Measurements from ENCODE around the gene ABT1.

DNA sequence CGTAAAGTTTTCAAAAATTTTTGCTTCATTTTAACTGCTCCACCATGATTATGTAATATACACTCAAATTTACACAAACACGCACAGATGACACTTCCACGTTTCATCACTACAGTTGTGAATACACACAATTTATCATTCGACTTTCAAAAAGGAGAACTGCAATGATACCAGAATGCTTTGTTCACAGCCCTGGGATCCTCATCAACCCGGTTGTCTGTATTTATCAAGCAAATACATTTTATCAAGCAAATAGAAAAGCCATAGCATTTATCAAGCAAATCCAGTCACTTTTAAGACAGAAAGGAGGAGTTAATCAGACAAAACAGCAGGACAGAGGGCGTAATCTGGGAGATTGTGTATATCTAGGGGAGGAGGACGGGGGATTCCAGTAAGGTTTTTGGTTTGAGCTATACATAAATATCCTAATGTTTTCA is 20.3 kb upstream of the ABT1 start:
- TF ChIP-seq POLR2A (IDR thresholded peaks at IDR 0.05): no peak
- TF ChIP-seq, protein P1, sequence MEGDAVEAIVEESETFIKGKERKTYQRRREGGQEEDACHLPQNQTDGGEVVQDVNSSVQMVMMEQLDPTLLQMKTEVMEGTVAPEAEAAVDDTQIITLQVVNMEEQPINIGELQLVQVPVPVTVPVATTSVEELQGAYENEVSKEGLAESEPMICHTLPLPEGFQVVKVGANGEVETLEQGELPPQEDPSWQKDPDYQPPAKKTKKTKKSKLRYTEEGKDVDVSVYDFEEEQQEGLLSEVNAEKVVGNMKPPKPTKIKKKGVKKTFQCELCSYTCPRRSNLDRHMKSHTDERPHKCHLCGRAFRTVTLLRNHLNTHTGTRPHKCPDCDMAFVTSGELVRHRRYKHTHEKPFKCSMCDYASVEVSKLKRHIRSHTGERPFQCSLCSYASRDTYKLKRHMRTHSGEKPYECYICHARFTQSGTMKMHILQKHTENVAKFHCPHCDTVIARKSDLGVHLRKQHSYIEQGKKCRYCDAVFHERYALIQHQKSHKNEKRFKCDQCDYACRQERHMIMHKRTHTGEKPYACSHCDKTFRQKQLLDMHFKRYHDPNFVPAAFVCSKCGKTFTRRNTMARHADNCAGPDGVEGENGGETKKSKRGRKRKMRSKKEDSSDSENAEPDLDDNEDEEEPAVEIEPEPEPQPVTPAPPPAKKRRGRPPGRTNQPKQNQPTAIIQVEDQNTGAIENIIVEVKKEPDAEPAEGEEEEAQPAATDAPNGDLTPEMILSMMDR (IDR thresholded peaks at IDR 0.05): no peak

All from heart left ventricle (tissue), 13 donors.